Measurements from ENCODE around the gene MPHOSPH8.

- TF ChIP-seq CTCF (IDR thresholded peaks at IDR 0.05), result no peak
- TF ChIP-seq POLR2A (IDR thresholded peaks at IDR 0.05), result no peak
These were observed 9.2 kb upstream of the MPHOSPH8 start for GRCh38 chr13:19624265-19624664.
